Stimulated activated CD4-positive, alpha-beta T cell treated with anti-CD3 and anti-CD28 coated beads, TNF-alpha, amount 100 ng/mL, for 24 hours (primary cell): Measurements from ENCODE around the gene GOLGB1.

Experiments used
- DNase-seq, 3 experiments: peaks; one replicate each; pipeline ENCODE4 v3.0.0-alpha.2; 2020; ENCODE audit warnings: low read depth in 3 of 3

Gene GOLGB1

GRCh38 chr3:121740896-121741295 lies 8.6 kb downstream of the GOLGB1 start:
- no peak for DNase-seq

GRCh38 chr3:121739902-121740301 lies 9.6 kb downstream of the GOLGB1 start:
- no peak for DNase-seq

- DNase-seq, result no peak
Measured at GRCh38 chr3:121737644-121738043, 11.9 kb downstream of the GOLGB1 start.

- no peak for DNase-seq
Measured at GRCh38 chr3:121736112-121736511, 13.4 kb downstream of the GOLGB1 start.

GRCh38 chr3:121735047-121735696 lies 14.4 kb downstream of the GOLGB1 start:
- DNase-seq, result no peak

- DNase-seq, result no peak
Measured at GRCh38 chr3:121730940-121731687, 18.4 kb downstream of the GOLGB1 start.

GRCh38 chr3:121724130-121724529 lies 25.4 kb downstream of the GOLGB1 start:
- no peak for DNase-seq

- no peak for DNase-seq
Measured at GRCh38 chr3:121723485-121723884, 26.1 kb downstream of the GOLGB1 start.

- DNase-seq, result no peak
Measured at GRCh38 chr3:121722411-121722810, 27.1 kb downstream of the GOLGB1 start.

- DNase-seq, result no peak
Measured at GRCh38 chr3:121720163-121720562, 29.4 kb downstream of the GOLGB1 start.

- DNase-seq, result no peak
Measured at GRCh38 chr3:121719423-121719822, 30.1 kb downstream of the GOLGB1 start.

GRCh38 chr3:121718205-121718846 lies 31.2 kb downstream of the GOLGB1 start:
- no peak for DNase-seq

GRCh38 chr3:121710347-121710746 lies 39.2 kb downstream of the GOLGB1 start:
- no peak for DNase-seq

- no peak for DNase-seq
Measured at GRCh38 chr3:121707531-121708273, 41.8 kb downstream of the GOLGB1 start.

- DNase-seq, result no peak
Measured at GRCh38 chr3:121705541-121705940, 44.0 kb downstream of the GOLGB1 start.

- no peak for DNase-seq
Measured at GRCh38 chr3:121703973-121704372, 45.6 kb downstream of the GOLGB1 start.

GRCh38 chr3:121698901-121699300 lies 50.6 kb downstream of the GOLGB1 start:
- DNase-seq, result no peak

GRCh38 chr3:121698476-121698875 lies 51.1 kb downstream of the GOLGB1 start:
- no peak for DNase-seq

- no peak for DNase-seq
Measured at GRCh38 chr3:121696186-121696585, 53.4 kb downstream of the GOLGB1 start.

GRCh38 chr3:121692010-121692699 lies 57.4 kb downstream of the GOLGB1 start:
- no peak for DNase-seq

GRCh38 chr3:121690777-121691405 lies 58.6 kb downstream of the GOLGB1 start:
- no peak for DNase-seq
